H1 (cell line): ENCODE results near the gene ZNF225. TPM values are rescaled to one million over a fixed set of nuclear protein-coding genes. Genes with fewer than 3 reads are reported as not detected.

Experiments
- ASH2L ChIP-seq: fragments of 200-600, 300-600 bp; sonication (generic); IDR thresholded peaks from one replicate; pipeline ENCODE4 v1.7.1; 2017; ENCODE audit warnings: low read length
- ATF3 ChIP-seq: IDR thresholded peaks from 2 replicates; pipeline ENCODE4 v1.6.1; 2011; ENCODE audit warnings: low read depth, mild to moderate bottlenecking, low read length; ENCODE audit not compliant: insufficient read depth
- CHD2 ChIP-seq: IDR thresholded peaks from 2 replicates; pipeline ENCODE4 v1.6.1; 2012; ENCODE audit warnings: low read length, improper control_type of control experiment
- CHD7 ChIP-seq: fragments of 300-600 bp; sonication (generic); IDR thresholded peaks from 2 replicates; pipeline ENCODE4 v1.7.1; 2012; ENCODE audit warnings: low read length, moderate library complexity, mild to moderate bottlenecking, inconsistent platforms; ENCODE audit not compliant: insufficient replicate concordance
- E2F6 ChIP-seq: IDR thresholded peaks from 2 replicates; pipeline ENCODE4 v1.6.1; 2012; ENCODE audit warnings: inconsistent platforms
- HDAC2 ChIP-seq, 2 experiments: fragments of 300-600 bp in 1 of 2; sonication (generic) in 1 of 2; IDR thresholded peaks; 2 replicates each; pipeline ENCODE4 v1.6.1; 2011 to 2012; ENCODE audit warnings: low read depth in 2 of 2, low read length in 2 of 2, mild to moderate bottlenecking in 2 of 2, moderate library complexity in 2 of 2, borderline replicate concordance in 1 of 2, inconsistent platforms in 1 of 2
- SIRT6 ChIP-seq: IDR thresholded peaks from one replicate; pipeline ENCODE4 v1.7.1; 2012; ENCODE audit warnings: low read length, inconsistent platforms
- TEAD4 ChIP-seq: IDR thresholded peaks from 2 replicates; pipeline ENCODE4 v1.6.1; 2012; ENCODE audit warnings: low read depth, low read length, inconsistent platforms, mixed read lengths
- polyA plus RNA-seq, 7 experiments: library from polyadenylated mRNA; depleted of rRNA in 3 of 7; stranded (reverse) in 5 of 7; unstranded in 2 of 7; fragments of >200 nt in 5 of 7; fragments of 200-250 nt in 2 of 7; gene quantifications; 1 replicate in 5 of 7; 2 replicates in 1 of 7; 4 replicates in 1 of 7; pipeline versions ENCODE4 v1.2.1 to v1.2.3, GENCODE V29; 2011 to 2013; ENCODE audit warnings: missing spikeins in 2 of 7, mixed read lengths in 2 of 7
- total RNA-seq: library from RNA; stranded (reverse); fragmentation: NEBNext Ultra II Directional; extraction: Animal tissue kit (Norgen Biotek cat#: 25700); gene quantifications from 2 replicates; pipeline ENCODE4 v1.2.1, GENCODE V29; 2021

The ZNF225 gene
- total and polyA plus RNA-seq, 2 of the 8 experiments (the other 6 are each of a cell fraction or from before 2014, with no cell fraction given), result 0.98 to 5.0 TPM

- no peak for TF ChIP-seq ATF3
- TF ChIP-seq ASH2L, result peak; percentile 85
- TF ChIP-seq CHD7, result no peak
- no peak for TF ChIP-seq E2F6
- TF ChIP-seq TEAD4, result 0 out of 2 replicates have a peak, but pooled peaks have one; percentile 36
- 0 out of 2 replicates have a peak, but pooled peaks have one; percentile 8 for TF ChIP-seq CHD2
- no peak for TF ChIP-seq SIRT6
- TF ChIP-seq HDAC2 (IDR thresholded peaks at IDR 0.05; ENCODE audit: borderline replicate concordance in 1 of 2, low read depth in 2 of 2, low read length in 2 of 2), result 0 out of 4 replicates have a peak, but pooled peaks of 1 of the 2 experiments have one; percentile 62
Measured at GRCh38 chr19:44164673-44165512, 51.7 kb downstream of the ZNF225 start, which contains the start of gene ZNF226 (continued).
